HepG2 (cell line): ENCODE results near the gene CCDC97. TPM values are rescaled to one million over a fixed set of nuclear protein-coding genes. Genes with fewer than 3 reads are reported as not detected.
A peak's percentile ranks its signal among the peaks of the same experiment; 100 is the strongest.

Experiments
- AGO1 ChIP-seq: fragments of 200-400 bp; formaldehyde crosslinking; IDR thresholded peaks from 2 replicates; pipeline ENCODE4 v1.6.1; 2017; ENCODE audit warnings: mild to moderate bottlenecking, low read depth, low read length, moderate library complexity; ENCODE audit not compliant: poor library complexity, severe bottlenecking
- ATF2 ChIP-seq: sonication (generic); formaldehyde crosslinking; IDR thresholded peaks from 2 replicates; pipeline ENCODE4 v1.4.0; 2020; ENCODE audit warnings: missing genetic modification reagents
- HNRNPUL1 ChIP-seq: fragments of 200-400 bp; formaldehyde crosslinking; IDR thresholded peaks from 2 replicates; pipeline ENCODE4 v1.6.1; 2017; ENCODE audit warnings: low read depth, mild to moderate bottlenecking, low read length, moderate library complexity
- MAF1 ChIP-seq: sonication (generic); formaldehyde crosslinking; IDR thresholded peaks from 2 replicates; pipeline ENCODE4 v1.5.0; 2020; ENCODE audit warnings: missing genetic modification reagents, borderline replicate concordance
- MYC ChIP-seq: sonication (generic); formaldehyde crosslinking; IDR thresholded peaks from 2 replicates; pipeline ENCODE4 v1.9.0; 2021; ENCODE audit warnings: missing genetic modification reagents, borderline replicate concordance
- POGK ChIP-seq: sonication (generic); formaldehyde crosslinking; conservative IDR thresholded peaks from 2 replicates; pipeline ENCODE4 v1.8.0; 2022; ENCODE audit warnings: mild to moderate bottlenecking, moderate library complexity, missing genetic modification reagents
- SP5 ChIP-seq: IDR thresholded peaks from 2 replicates; pipeline ENCODE4 v1.6.1; 2016; ENCODE audit warnings: low read depth, borderline replicate concordance
- SRF ChIP-seq: IDR thresholded peaks from 2 replicates; pipeline ENCODE4 v1.6.1; 2011; ENCODE audit warnings: mild to moderate bottlenecking, low read depth, low read length, moderate library complexity
- TIGD3 ChIP-seq: sonication (generic); formaldehyde crosslinking; IDR thresholded peaks from 2 replicates; pipeline ENCODE4 v1.5.1; 2020; ENCODE audit warnings: mild to moderate bottlenecking, missing genetic modification reagents, borderline replicate concordance
- WIZ ChIP-seq: sonication (generic); formaldehyde crosslinking; IDR thresholded peaks from 2 replicates; pipeline ENCODE4 v1.5.1; 2020; ENCODE audit warnings: mild to moderate bottlenecking, missing genetic modification reagents
- ZBTB14 ChIP-seq: sonication (generic); formaldehyde crosslinking; IDR thresholded peaks from 2 replicates; pipeline ENCODE4 v1.4.0; 2020; ENCODE audit warnings: missing genetic modification reagents
- ZNF33A ChIP-seq: sonication (generic); formaldehyde crosslinking; IDR thresholded peaks from 2 replicates; pipeline ENCODE4 v1.5.1; 2020; ENCODE audit warnings: missing genetic modification reagents, mild to moderate bottlenecking, moderate library complexity, borderline replicate concordance
- ZNF354B ChIP-seq: sonication (generic); formaldehyde crosslinking; IDR thresholded peaks from 2 replicates; pipeline ENCODE4 v1.8.0; 2022; ENCODE audit warnings: mild to moderate bottlenecking, missing genetic modification reagents
- ZNF513 ChIP-seq: sonication (generic); formaldehyde crosslinking; conservative IDR thresholded peaks from 2 replicates; pipeline ENCODE4 v1.5.0; 2020; ENCODE audit warnings: missing genetic modification reagents
- ZNF556 ChIP-seq: sonication (generic); formaldehyde crosslinking; IDR thresholded peaks from 2 replicates; pipeline ENCODE4 v1.4.0; 2020; ENCODE audit warnings: mild to moderate bottlenecking, missing genetic modification reagents, borderline replicate concordance
- ZNF574 ChIP-seq: sonication (generic); formaldehyde crosslinking; IDR thresholded peaks from 2 replicates; pipeline ENCODE4 v1.4.0; 2020; ENCODE audit warnings: missing genetic modification reagents
- ZNF788 ChIP-seq: sonication (generic); formaldehyde crosslinking; IDR thresholded peaks from 2 replicates; pipeline ENCODE4 v1.5.0; 2020; ENCODE audit warnings: mild to moderate bottlenecking, missing genetic modification reagents, borderline replicate concordance
- polyA plus RNA-seq, 8 experiments: library from polyadenylated mRNA; depleted of rRNA in 3 of 8; stranded (reverse) in 7 of 8; unstranded in 1 of 8; fragments of >200 nt; fragmentation: Illumina TruSeq in 4 of 8; extraction: Trizol in 4 of 8; gene quantifications; 2 replicates each; pipeline versions ENCODE4 v1.2.1 to v1.2.3, GENCODE V29; 2011 to 2016; ENCODE audit warnings: low read depth in 4 of 8, missing spikeins in 1 of 8, mixed read lengths in 1 of 8; ENCODE audit not compliant: insufficient read depth in 1 of 8
- total RNA-seq, 5 experiments: library from RNA; depleted of rRNA; stranded (reverse); fragments of >200 nt; fragmentation: Illumina TruSeq; extraction: Trizol; gene quantifications; 2 replicates each; pipeline ENCODE4 v1.2.3, GENCODE V29; 2016; ENCODE audit warnings: low read depth in 1 of 5

Gene CCDC97
- total and polyA plus RNA-seq, 2 of the 13 experiments (the other 11 are each of a cell fraction or from before 2014, with no cell fraction given), result 6.2 to 7.3 TPM

GRCh38 chr19:41310033-41310831, at the start of gene CCDC97 (continued):
- no peak for TF ChIP-seq WIZ
- 0 out of 2 replicates have a peak, but pooled peaks have one; percentile 23 for TF ChIP-seq ZBTB14 (CRISPR knock-in tag)
- TF ChIP-seq POGK, result peak; percentile 76
- peak; percentile 84; the same call in 1 of the 2 replicates for TF ChIP-seq MAF1 (CRISPR knock-in tag)
- TF ChIP-seq ZNF788, result peak; percentile 89; the same call in 1 of the 2 replicates
- peak; percentile 54; the same call in 1 of the 2 replicates for TF ChIP-seq ATF2
- TF ChIP-seq TIGD3, result no peak
- peak; percentile 32; the same call in 1 of the 2 replicates for TF ChIP-seq HNRNPUL1
- TF ChIP-seq AGO1, result peak; percentile 94
- 0 out of 2 replicates have a peak, but pooled peaks have one; percentile 71 for TF ChIP-seq ZNF513 (CRISPR knock-in tag)
- peak; percentile 88 for TF ChIP-seq ZNF574 (CRISPR knock-in tag)
- peak; percentile 87 for TF ChIP-seq MYC (CRISPR knock-in tag)
- TF ChIP-seq ZNF354B, result no peak
- TF ChIP-seq SRF, result 0 out of 2 replicates have a peak, but pooled peaks have one; percentile 28
- peak; percentile 41; the same call in 1 of the 2 replicates for TF ChIP-seq SP5 (CRISPR knock-in tag)
- TF ChIP-seq ZNF33A, result 0 out of 2 replicates have a peak, but pooled peaks have one; percentile 45
- TF ChIP-seq ZNF556 (CRISPR knock-in tag), result no peak; the same call in 1 of the 2 replicates
